ENCODE data around the gene RNF34.

RNF34 gene

GRCh38 chr12:121390856-121391255 lies 9.1 kb upstream of the RNF34 start:
- no peak for DNase-seq (ENCODE audit: low spot score)

- no peak for DNase-seq (ENCODE audit: low spot score)
Measured at GRCh38 chr12:121391619-121392324, 8.1 kb upstream of the RNF34 start.

GRCh38 chr12:121392325-121392716 lies 7.6 kb upstream of the RNF34 start:
- DNase-seq (ENCODE audit: low spot score), result no peak

- DNase-seq (ENCODE audit: low spot score), result no peak
Measured at GRCh38 chr12:121397521-121397920, 2.4 kb upstream of the RNF34 start.

- no peak for DNase-seq (ENCODE audit: low spot score)
Measured at GRCh38 chr12:121398355-121398754, 1.6 kb upstream of the RNF34 start.

- DNase-seq (ENCODE audit: low spot score), result peak; percentile 23
Measured at GRCh38 chr12:121400332-121401139, 618 bp downstream of the RNF34 start.

GRCh38 chr12:121403721-121404120 lies 3.8 kb downstream of the RNF34 start:
- DNase-seq (ENCODE audit: low spot score), result no peak

- DNase-seq (ENCODE audit: low spot score), result no peak
Measured at GRCh38 chr12:121404734-121405133, 4.8 kb downstream of the RNF34 start.

GRCh38 chr12:121405211-121405610 lies 5.3 kb downstream of the RNF34 start:
- DNase-seq (ENCODE audit: low spot score), result no peak

GRCh38 chr12:121413917-121414316 lies 14.0 kb downstream of the RNF34 start:
- no peak for DNase-seq (ENCODE audit: low spot score)

- no peak for DNase-seq (ENCODE audit: low spot score)
Measured at GRCh38 chr12:121417847-121418246, 17.9 kb downstream of the RNF34 start.

- no peak for DNase-seq (ENCODE audit: low spot score)
Measured at GRCh38 chr12:121420109-121420508, 20.2 kb downstream of the RNF34 start.

GRCh38 chr12:121423253-121423652 lies 23.3 kb downstream of the RNF34 start:
- peak; percentile 41 for DNase-seq (ENCODE audit: low spot score)

- no peak for DNase-seq (ENCODE audit: low spot score)
Measured at GRCh38 chr12:121423682-121424623, 24.0 kb downstream of the RNF34 start.

- no peak for DNase-seq (ENCODE audit: low spot score)
Measured at GRCh38 chr12:121424624-121424975, 24.7 kb downstream of the RNF34 start.

GRCh38 chr12:121427556-121428050 lies 27.7 kb downstream of the RNF34 start:
- no peak for DNase-seq (ENCODE audit: low spot score)

- no peak for DNase-seq (ENCODE audit: low spot score)
Measured at GRCh38 chr12:121428883-121429282, 29.0 kb downstream of the RNF34 start.

- DNase-seq (ENCODE audit: low spot score), result no peak
Measured at GRCh38 chr12:121430833-121431415, 31.0 kb downstream of the RNF34 start.

GRCh38 chr12:121432740-121433480 lies 33.0 kb downstream of the RNF34 start:
- DNase-seq (ENCODE audit: low spot score), result no peak

GRCh38 chr12:121436706-121437105 lies 36.8 kb downstream of the RNF34 start:
- no peak for DNase-seq (ENCODE audit: low spot score)

- DNase-seq (ENCODE audit: low spot score), result peak; percentile 85
Measured at GRCh38 chr12:121438905-121439304, 39.0 kb downstream of the RNF34 start.
